H1 (cell line): ENCODE measurements around the gene FBXO30. TPM values are rescaled to one million over a fixed set of nuclear protein-coding genes. Genes with fewer than 3 reads are reported as not detected.

ENCODE experiments used
- CTCF ChIA-PET: fragments of 300-600 bp; sonication (Branson Sonifier 250); formaldehyde crosslinking; loops from one replicate; lab custom pipeline; 2021; ENCODE audit not compliant: partially characterized antibody; lab: Charles Lee
- POLR2A ChIA-PET: fragments of 300-600 bp; sonication (Branson Sonifier 250); formaldehyde crosslinking; loops from one replicate; lab custom pipeline; 2021; ENCODE audit warnings: inconsistent platforms; ENCODE audit not compliant: partially characterized antibody; lab: Charles Lee
- DNase-seq, 2 experiments: peaks; one replicate each; pipeline versions ENCODE4 v3.0.0 to v3.0.0-alpha.2; 2010 to 2022; ENCODE audit warnings: low spot score in 2 of 2, low read depth in 1 of 2, mixed read lengths in 1 of 2
- FAIRE-seq: peaks from 2 replicates; lab custom pipeline; 2011; peaks lifted over from hg19 to GRCh38; lab: Jason Lieb, UNC
- H2AFZ ChIP-seq: 2 replicates; pipeline ENCODE4 v1.8.1; 2012; ENCODE audit warnings: low read length, inconsistent platforms
- H2AK5ac ChIP-seq: 2 replicates; pipeline ENCODE4 v1.6.1; 2013; ENCODE audit warnings: low read depth, low read length
- H2BK120ac ChIP-seq: replicated peaks from 2 replicates; pipeline ENCODE3; 2013; ENCODE audit warnings: low read depth, low read length, inconsistent platforms
- H2BK12ac ChIP-seq: 2 replicates; pipeline ENCODE4 v1.6.1; 2013; ENCODE audit warnings: low read depth, low read length
- H2BK15ac ChIP-seq: 2 replicates; pipeline ENCODE4 v1.6.1; 2013; ENCODE audit warnings: low read length
- H2BK20ac ChIP-seq: 2 replicates; pipeline ENCODE4 v1.6.1; 2013; ENCODE audit warnings: low read length
- H2BK5ac ChIP-seq: 2 replicates; pipeline ENCODE4 v1.6.1; 2013; ENCODE audit warnings: low read depth, low read length
- H3K14ac ChIP-seq: 2 replicates; pipeline ENCODE4 v1.6.1; 2013; ENCODE audit warnings: inconsistent platforms; ENCODE audit not compliant: insufficient read length
- H3K18ac ChIP-seq: 2 replicates; pipeline ENCODE4 v1.6.1; 2013; ENCODE audit warnings: low read length; ENCODE audit errors: extremely low read depth
- H3K23ac ChIP-seq: 2 replicates; pipeline ENCODE4 v1.6.1; 2013; ENCODE audit warnings: inconsistent platforms; ENCODE audit not compliant: insufficient read length
- H3K23me2 ChIP-seq: 2 replicates; pipeline ENCODE4 v1.6.1; 2013; ENCODE audit warnings: low read depth, low read length
- H3K27ac ChIP-seq: 2 replicates; pipeline ENCODE4 v1.6.1; 2011; ENCODE audit warnings: low read depth, low read length, inconsistent platforms
- H3K27me3 ChIP-seq, 4 experiments: replicated peaks in 1 of 4; 1 replicate in 1 of 4; 2 replicates in 3 of 4; pipeline versions ENCODE4 v1.6.1 to v1.8.1; 2011 to 2013; ENCODE audit warnings: low read length in 3 of 4, mild to moderate bottlenecking in 3 of 4, inconsistent platforms in 2 of 4, mixed read lengths in 2 of 4, moderate library complexity in 1 of 4; ENCODE audit not compliant: control insufficient read depth in 3 of 4, insufficient read depth in 3 of 4; ENCODE audit errors: extremely low read depth in 1 of 4
- H3K36me3 ChIP-seq, 4 experiments: 2 replicates each; pipeline versions ENCODE4 v1.6.1 to v1.8.1; 2011 to 2013; ENCODE audit warnings: mild to moderate bottlenecking in 4 of 4, low read length in 3 of 4, moderate library complexity in 2 of 4, control low read depth in 1 of 4, inconsistent platforms in 1 of 4; ENCODE audit not compliant: insufficient read depth in 4 of 4, control insufficient read depth in 2 of 4
- H3K4ac ChIP-seq: replicated peaks from 2 replicates; pipeline ENCODE3; 2013; ENCODE audit warnings: low read length, low read depth, mixed read lengths, inconsistent platforms; ENCODE audit not compliant: insufficient read length
- H3K4me1 ChIP-seq, 4 experiments: replicated peaks in 1 of 4; 1 replicate in 1 of 4; 2 replicates in 3 of 4; pipeline versions ENCODE4 v1.6.1 to v1.8.1; 2011 to 2013; ENCODE audit warnings: low read length in 3 of 4, inconsistent platforms in 2 of 4, mixed read lengths in 1 of 4; ENCODE audit not compliant: insufficient read depth in 4 of 4, control insufficient read depth in 3 of 4
- H3K4me2 ChIP-seq, 2 experiments: 2 replicates each; pipeline versions ENCODE4 v1.6.1 to v1.8.1; 2011 to 2013; ENCODE audit warnings: low read depth in 2 of 2, low read length in 2 of 2, control low read depth in 1 of 2, inconsistent platforms in 1 of 2, mild to moderate bottlenecking in 1 of 2; ENCODE audit not compliant: insufficient read depth in 1 of 2
- H3K4me3 ChIP-seq, 4 experiments: fragments of 200-600, 300-600 bp in 1 of 4; sonication (generic), shearing (Covaris generic), sonication (Bioruptor Twin) in 1 of 4; 2 replicates each; pipeline versions ENCODE4 v1.5.1 to v1.8.1; 2011 to 2016; ENCODE audit warnings: low read length in 4 of 4, low read depth in 3 of 4, control low read depth in 2 of 4, inconsistent platforms in 2 of 4, mild to moderate bottlenecking in 2 of 4, mixed read lengths in 1 of 4, moderate library complexity in 1 of 4; ENCODE audit not compliant: insufficient read depth in 2 of 4; ENCODE audit errors: extremely low read depth in 1 of 4
- H3K56ac ChIP-seq: replicated peaks from 2 replicates; pipeline ENCODE3; 2013; ENCODE audit warnings: low read depth, mild to moderate bottlenecking, mixed read lengths, low read length, inconsistent platforms; ENCODE audit not compliant: insufficient read length
- H3K79me1 ChIP-seq: 2 replicates; pipeline ENCODE4 v1.6.1; 2013; ENCODE audit warnings: low read depth, low read length, control low read depth
- H3K79me2 ChIP-seq, 2 experiments: 2 replicates each; pipeline versions ENCODE4 v1.6.1 to v1.8.1; 2012 to 2013; ENCODE audit warnings: low read length in 2 of 2, mild to moderate bottlenecking in 2 of 2, inconsistent platforms in 1 of 2; ENCODE audit not compliant: insufficient read depth in 2 of 2, control insufficient read depth in 1 of 2
- H3K9ac ChIP-seq, 4 experiments: replicated peaks in 1 of 4; 1 replicate in 1 of 4; 2 replicates in 3 of 4; pipeline versions ENCODE4 v1.6.1 to v1.8.1; 2011 to 2013; ENCODE audit warnings: low read depth in 3 of 4, low read length in 3 of 4, control low read depth in 2 of 4, mild to moderate bottlenecking in 2 of 4, moderate library complexity in 2 of 4, inconsistent platforms in 1 of 4; ENCODE audit errors: extremely low read depth in 1 of 4
- H3K9me3 ChIP-seq, 2 experiments: 2 replicates each; pipeline versions ENCODE4 v1.6.1 to v1.8.1; 2012 to 2013; ENCODE audit warnings: mild to moderate bottlenecking in 2 of 2, moderate library complexity in 2 of 2, control low read depth in 1 of 2, inconsistent platforms in 1 of 2, low read depth in 1 of 2, low read length in 1 of 2, mixed read lengths in 1 of 2; ENCODE audit not compliant: insufficient read depth in 2 of 2
- H4K20me1 ChIP-seq, 2 experiments: replicated peaks in 1 of 2; 2 replicates each; pipeline versions ENCODE3 to v1.8.1; 2011 to 2013; ENCODE audit warnings: inconsistent platforms in 2 of 2, low read length in 2 of 2, mild to moderate bottlenecking in 1 of 2; ENCODE audit not compliant: insufficient read depth in 2 of 2, control insufficient read depth in 1 of 2
- H4K5ac ChIP-seq: 2 replicates; pipeline ENCODE4 v1.6.1; 2013; ENCODE audit warnings: low read length, low read depth, mixed read lengths, inconsistent platforms; ENCODE audit not compliant: insufficient read length
- H4K8ac ChIP-seq: 2 replicates; pipeline ENCODE4 v1.8.0; 2013; ENCODE audit warnings: mild to moderate bottlenecking, moderate library complexity, low read length, inconsistent platforms; ENCODE audit not compliant: insufficient read depth; ENCODE audit errors: extremely low read depth
- H4K91ac ChIP-seq: replicated peaks from 2 replicates; pipeline ENCODE3; 2013; ENCODE audit warnings: low read length, mixed read lengths, inconsistent platforms; ENCODE audit not compliant: insufficient read length
- BCL11A ChIP-seq, 2 experiments: IDR thresholded peaks; one replicate each; pipeline ENCODE4 v1.6.1; 2011; ENCODE audit warnings: low read depth in 2 of 2, low read length in 2 of 2, mild to moderate bottlenecking in 2 of 2
- EP300 ChIP-seq, 2 experiments: IDR thresholded peaks; 1 replicate in 1 of 2; 2 replicates in 1 of 2; pipeline ENCODE4 v1.6.1; 2011 to 2012; ENCODE audit warnings: low read depth in 2 of 2, low read length in 2 of 2, mild to moderate bottlenecking in 2 of 2, borderline replicate concordance in 1 of 2, inconsistent platforms in 1 of 2, moderate library complexity in 1 of 2
- HDAC6 ChIP-seq: IDR thresholded peaks from one replicate; pipeline ENCODE4 v1.7.1; 2012; ENCODE audit warnings: low read depth, mild to moderate bottlenecking, inconsistent platforms, low read length, moderate library complexity
- KDM1A ChIP-seq: fragments of 200-600, 300-600 bp; sonication (generic); IDR thresholded peaks from 2 replicates; pipeline ENCODE4 v1.7.1; 2016; ENCODE audit warnings: mild to moderate bottlenecking, low read length, borderline replicate concordance
- PHF8 ChIP-seq: fragments of 200-600 bp; sonication (generic); conservative IDR thresholded peaks from 2 replicates; pipeline ENCODE4 v1.7.1; 2012; ENCODE audit warnings: low read depth, mild to moderate bottlenecking, inconsistent platforms, low read length, moderate library complexity
- WGBS, 2 experiments: shearing (Covaris generic) in 1 of 2; methylation state at CpG; one replicate each; pipeline versions ENCODE4 v1.1.6 to v1.1.7; 2013 to 2015; ENCODE audit warnings: low lambda C conversion rate in 2 of 2, mixed read lengths in 2 of 2, inconsistent platforms in 1 of 2, low coverage in 1 of 2, missing lambda C conversion rate in 1 of 2; ENCODE audit not compliant: insufficient replicate concordance in 2 of 2, insufficient coverage in 1 of 2, insufficient read length in 1 of 2; ENCODE audit errors: extremely low coverage in 1 of 2, missing lambda C conversion rate in 1 of 2; 5-methylcytosine and 5-hydroxymethylcytosine counted together
- polyA plus RNA-seq, 7 experiments: library from polyadenylated mRNA; depleted of rRNA in 3 of 7; stranded (reverse) in 5 of 7; unstranded in 2 of 7; fragments of >200 nt in 5 of 7; fragments of 200-250 nt in 2 of 7; gene quantifications; 1 replicate in 5 of 7; 2 replicates in 1 of 7; 4 replicates in 1 of 7; pipeline versions ENCODE4 v1.2.1 to v1.2.3, GENCODE V29; 2011 to 2013; ENCODE audit warnings: missing spikeins in 2 of 7, mixed read lengths in 2 of 7
- total RNA-seq: library from RNA; stranded (reverse); fragmentation: NEBNext Ultra II Directional; extraction: Animal tissue kit (Norgen Biotek cat#: 25700); gene quantifications from 2 replicates; pipeline ENCODE4 v1.2.1, GENCODE V29; 2021

FBXO30 gene
- total and polyA plus RNA-seq, 2 of the 8 experiments (the other 6 are each of a cell fraction or from before 2014, with no cell fraction given), result 3.9 to 18.3 TPM

DNA sequence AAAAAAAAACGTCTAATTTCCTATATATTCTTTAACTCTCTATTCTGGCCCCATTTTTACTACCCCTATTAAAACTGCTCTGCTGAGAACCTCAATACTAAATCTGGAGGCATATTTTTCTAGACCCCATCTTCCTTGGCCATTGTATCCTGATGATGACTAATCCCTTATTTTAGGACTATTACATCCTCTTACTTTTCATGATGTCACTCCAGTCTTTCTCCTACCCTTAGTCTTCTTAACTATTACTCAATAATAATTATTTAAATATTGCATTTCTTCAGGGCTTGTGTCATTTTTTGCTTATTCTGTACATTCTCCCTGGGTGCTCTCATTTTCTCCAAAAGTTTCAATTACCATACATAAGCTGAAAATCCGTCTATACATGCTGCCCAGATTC, 6.4 kb downstream of the FBXO30 start:
- FAIRE-seq (no peak), DNase-seq (no peak)
- ChIA-PET POLR2A (no interaction called here), CTCF (no interaction called here)
- TF ChIP-seq PHF8 (no peak), HDAC6 (no peak), KDM1A (no peak), BCL11A (IDR thresholded peaks at IDR 0.05; ENCODE audit: low read depth in 2 of 2, low read length in 2 of 2) (no peak), EP300 (IDR thresholded peaks at IDR 0.05; ENCODE audit: borderline replicate concordance in 1 of 2, low read depth in 2 of 2, low read length in 2 of 2) (no peak)
- H3K4ac ChIP-seq, result no peak overlapping the region
- H4K91ac ChIP-seq, result no peak overlapping the region
- H3K23me2 ChIP-seq, result no peaks in the 10 kb centered on the region
- no peak overlapping the region for H2AK5ac ChIP-seq
- no peak overlapping the region for H2BK20ac ChIP-seq
- WGBS, 2 experiments, result 92 to 100% methylated on average over 1 to 2 of the region's 2 CpGs
- H3K79me1 ChIP-seq, result no peaks in the 10 kb centered on the region; the same call in 1 of the 2 replicates
- H3K9ac ChIP-seq, result no peak overlapping the region
- H2BK120ac ChIP-seq, result no peak overlapping the region
- H3K4me2 ChIP-seq, result no peak overlapping the region
- no peak overlapping the region for H2BK15ac ChIP-seq
- H2BK5ac ChIP-seq, result no peak overlapping the region
- H3K4me1 ChIP-seq, result peaks cover 0 to 3% (median 1%) of the 10 kb centered on the region in 4 experiments; a peak in 2 of 7 replicates
- H2BK12ac ChIP-seq, result no peak overlapping the region
- no peak overlapping the region for H4K5ac ChIP-seq
- H3K4me3 ChIP-seq, result no peak overlapping the region
- no peak overlapping the region for H4K8ac ChIP-seq
- H3K27me3 ChIP-seq, result no peaks in the 10 kb centered on the region
- peaks cover 18 to 100% of the 10 kb centered on the region in 2 experiments for H3K79me2 ChIP-seq
- H3K23ac ChIP-seq, result no peak overlapping the region
- no peak overlapping the region for H3K56ac ChIP-seq
- no peaks in the 10 kb centered on the region for H3K9me3 ChIP-seq
- no peak overlapping the region for H3K14ac ChIP-seq
- H3K27ac ChIP-seq, result no peak overlapping the region
- H3K18ac ChIP-seq, result no peak overlapping the region
- H4K20me1 ChIP-seq, result peaks cover 8 to 14% of the 10 kb centered on the region in 2 experiments
- H3K36me3 ChIP-seq, result peaks cover 3 to 25% (median 17%) of the 10 kb centered on the region in 4 experiments; a peak in 7 of 8 replicates
- no peak overlapping the region for H2AFZ ChIP-seq
